ENCODE data around the gene APLNR. TPM values are rescaled to one million over a fixed set of nuclear protein-coding genes. Genes with fewer than 3 reads are reported as not detected.

APLNR gene
- total RNA-seq, 1 donor from 2014 or later, result not detected

GRCh38 chr11:57269571-57270021 is 32.5 kb upstream of the APLNR start:
- no peak overlapping the region for H3K4me3 ChIP-seq (ENCODE audit: low read depth, low read length)
- no peak for DNase-seq (ENCODE audit: low read depth)
- no peak for FAIRE-seq
- no peaks in the 10 kb centered on the region for H3K36me3 ChIP-seq (ENCODE audit: control insufficient read depth, insufficient read depth, low read length)
- no peak for TF ChIP-seq CTCF (IDR thresholded peaks at IDR 0.05; ENCODE audit: insufficient read depth, low read length, severe bottlenecking)
- no peaks in the 10 kb centered on the region for H3K27me3 ChIP-seq (ENCODE audit: control insufficient read depth, insufficient read depth, low read length)

- no peak for FAIRE-seq
- H3K36me3 ChIP-seq (ENCODE audit: control insufficient read depth, insufficient read depth, low read length), result no peaks in the 10 kb centered on the region
- no peaks in the 10 kb centered on the region for H3K27me3 ChIP-seq (ENCODE audit: control insufficient read depth, insufficient read depth, low read length)
- DNase-seq (ENCODE audit: low read depth), result no peak
- H3K4me3 ChIP-seq (ENCODE audit: low read depth, low read length), result no peak overlapping the region
- no peak for TF ChIP-seq CTCF (IDR thresholded peaks at IDR 0.05; ENCODE audit: insufficient read depth, low read length, severe bottlenecking)
Measured at GRCh38 chr11:57266157-57266556, 29.1 kb upstream of the APLNR start.

GRCh38 chr11:57263351-57263750 is 26.3 kb upstream of the APLNR start:
- FAIRE-seq (no peak), DNase-seq (ENCODE audit: low read depth) (no peak)
- Histone ChIP-seq H3K4me3 (ENCODE audit: low read depth, low read length) (no peak overlapping the region), H3K27me3 (ENCODE audit: control insufficient read depth, insufficient read depth, low read length) (no peaks in the 10 kb centered on the region), H3K36me3 (ENCODE audit: control insufficient read depth, insufficient read depth, low read length) (no peaks in the 10 kb centered on the region)
- TF ChIP-seq CTCF (IDR thresholded peaks at IDR 0.05; ENCODE audit: insufficient read depth, low read length, severe bottlenecking), result no peak

GRCh38 chr11:57262157-57262556 is 25.1 kb upstream of the APLNR start:
- TF ChIP-seq CTCF (IDR thresholded peaks at IDR 0.05; ENCODE audit: insufficient read depth, low read length, severe bottlenecking), result no peak
- no peak for FAIRE-seq
- DNase-seq (ENCODE audit: low read depth), result no peak

GRCh38 chr11:57260937-57261783 is 24.1 kb upstream of the APLNR start:
- Histone ChIP-seq H3K36me3 (ENCODE audit: control insufficient read depth, insufficient read depth, low read length) (no peaks in the 10 kb centered on the region), H3K27me3 (ENCODE audit: control insufficient read depth, insufficient read depth, low read length) (no peaks in the 10 kb centered on the region), H3K4me3 (ENCODE audit: low read depth, low read length) (no peak overlapping the region)
- no peak for TF ChIP-seq CTCF (IDR thresholded peaks at IDR 0.05; ENCODE audit: insufficient read depth, low read length, severe bottlenecking)
- no peak for DNase-seq (ENCODE audit: low read depth)
- FAIRE-seq, result peak; percentile 18

More at GRCh38 chr11:57262157-57262556, 25.1 kb upstream of the APLNR start:
- H3K36me3 ChIP-seq (ENCODE audit: control insufficient read depth, insufficient read depth, low read length), result no peaks in the 10 kb centered on the region
- no peaks in the 10 kb centered on the region for H3K27me3 ChIP-seq (ENCODE audit: control insufficient read depth, insufficient read depth, low read length)
- H3K4me3 ChIP-seq (ENCODE audit: low read depth, low read length), result no peak overlapping the region

Measured in bronchial epithelial cell (primary cell).